OCI-LY7 (cell line): ENCODE data around the gene KPNA3. TPM values are rescaled to one million over a fixed set of nuclear protein-coding genes. Genes with fewer than 3 reads are reported as not detected.

Experiments used
- BruUV-seq: library from RNA; stranded (reverse); fragments of 400-500 nt; replicated peaks from 2 replicates; lab custom pipeline; 2021; lab: Mats Ljungman, UMichigan
- CTCF ChIA-PET: fragments of 300-600 bp; sonication (Branson Sonifier 250); formaldehyde crosslinking; loops from one replicate; lab custom pipeline; 2022; ENCODE audit warnings: antibody characterized with exemption; ENCODE audit not compliant: unreplicated experiment; lab: Charles Lee
- POLR2A ChIA-PET: fragments of 300-600 bp; sonication (Branson Sonifier 250); formaldehyde crosslinking; loops from one replicate; lab custom pipeline; 2022; ENCODE audit warnings: antibody characterized with exemption; lab: Charles Lee
- DNase-seq: peaks from one replicate; pipeline ENCODE4 v3.0.0-alpha.2; 2015; ENCODE audit warnings: low spot score
- H2AFZ ChIP-seq: fragments of 200-600 bp; sonication (generic), shearing (Covaris generic); 2 replicates; pipeline ENCODE4 v1.6.1; 2014; ENCODE audit warnings: mild to moderate bottlenecking, antibody characterized with exemption, low read length, moderate library complexity
- H3K27ac ChIP-seq: fragments of 200-600 bp; sonication (generic); 2 replicates; pipeline ENCODE4 v1.5.1; 2014; ENCODE audit warnings: mixed run types, low read depth, mild to moderate bottlenecking, moderate library complexity, low read length, inconsistent platforms; ENCODE audit not compliant: poor library complexity, severe bottlenecking
- H3K36me3 ChIP-seq: fragments of 200-600 bp; sonication (generic); 2 replicates; pipeline ENCODE4 v1.6.1; 2014; ENCODE audit warnings: mild to moderate bottlenecking, antibody characterized with exemption, low read length, moderate library complexity, mixed read lengths; ENCODE audit not compliant: insufficient read depth
- H3K4me1 ChIP-seq: fragments of 200-600 bp; sonication (generic); 2 replicates; pipeline ENCODE4 v1.5.1; 2014; ENCODE audit warnings: mild to moderate bottlenecking, low read length; ENCODE audit not compliant: insufficient read depth, poor library complexity, severe bottlenecking
- H3K4me2 ChIP-seq: fragments of 200-600 bp; sonication (generic); 2 replicates; pipeline ENCODE4 v1.6.1; 2014; ENCODE audit warnings: mild to moderate bottlenecking, low read length
- H3K4me3 ChIP-seq: fragments of 200-600 bp; sonication (generic); 2 replicates; pipeline ENCODE4 v1.5.1; 2014; ENCODE audit warnings: mild to moderate bottlenecking, low read depth, low read length; ENCODE audit not compliant: poor library complexity, severe bottlenecking
- H3K79me2 ChIP-seq: fragments of 200-600 bp; sonication (generic); 2 replicates; pipeline ENCODE4 v1.6.1; 2016; ENCODE audit warnings: low read depth, mild to moderate bottlenecking, low read length, moderate library complexity, mixed read lengths; ENCODE audit not compliant: insufficient read depth
- H3K9me2 ChIP-seq: fragments of 200-600 bp; sonication (generic); 2 replicates; pipeline ENCODE4 v1.6.1; 2016; ENCODE audit warnings: mild to moderate bottlenecking, low read length, mixed read lengths; ENCODE audit not compliant: insufficient read depth
- H3K9me3 ChIP-seq: fragments of 200-600 bp; sonication (generic); 2 replicates; pipeline ENCODE4 v1.6.1; 2014; ENCODE audit warnings: mild to moderate bottlenecking, mixed run types, low read length, mixed read lengths
- H4K20me1 ChIP-seq: fragments of 200-600 bp; sonication (generic); 2 replicates; pipeline ENCODE4 v1.6.1; 2014; ENCODE audit warnings: mild to moderate bottlenecking, antibody characterized with exemption, low read length, moderate library complexity, mixed read lengths; ENCODE audit not compliant: insufficient read depth
- CTCF ChIP-seq: fragments of 200-600 bp; sonication (generic); conservative IDR thresholded peaks from 2 replicates; pipeline ENCODE4 v1.5.1; 2014; ENCODE audit warnings: mild to moderate bottlenecking, antibody characterized with exemption, low read length, moderate library complexity, mixed read lengths
- EZH2phosphoT487 ChIP-seq: fragments of 200-600 bp; sonication (generic); IDR thresholded peaks from 2 replicates; pipeline ENCODE4 v1.6.1; 2018; ENCODE audit warnings: low read depth, borderline replicate concordance, mild to moderate bottlenecking, mixed run types, antibody characterized with exemption, low read length, moderate library complexity, mixed read lengths
- intact Hi-C: fragments of 100-400 bp; cut with micrococcal nuclease; formaldehyde crosslinking; loops from one replicate; pipeline ENCODE4 v1.10.0; 2022; ENCODE audit not compliant: unreplicated experiment
- total RNA-seq, 2 experiments: library from RNA; depleted of rRNA in 1 of 2; stranded (reverse); fragments of >200 nt in 1 of 2; shearing (Covaris generic) in 1 of 2; gene quantifications; 2 replicates each; pipeline ENCODE4 v1.2.3, GENCODE V29; 2014 to 2022

KPNA3 gene
- total RNA-seq, 2 experiments from 2014 or later: 18.2 to 41.1 TPM

- POLR2A ChIA-PET: no interaction called here
- H3K27ac ChIP-seq: no peak overlapping the region
- no peak for TF ChIP-seq EZH2phosphoT487
- no peak for TF ChIP-seq CTCF
- H3K4me1 ChIP-seq: peaks cover 29% of the 10 kb centered on the region
- intact Hi-C loops: no loop called here
- BruUV-seq: no TSS peak
- H3K9me2 ChIP-seq: no peaks in the 10 kb centered on the region
- H3K4me2 ChIP-seq: no peak overlapping the region
- no peak overlapping the region for H2AFZ ChIP-seq
- H3K9me3 ChIP-seq: no peaks in the 10 kb centered on the region
- H4K20me1 ChIP-seq: no peaks in the 10 kb centered on the region
- peaks cover 22% of the 10 kb centered on the region for H3K36me3 ChIP-seq
- no peak for DNase-seq
- H3K79me2 ChIP-seq: peaks cover 15% of the 10 kb centered on the region; the same call in 1 of the 2 replicates
- CTCF ChIA-PET: no interaction called here
- H3K4me3 ChIP-seq: no peak overlapping the region
These were observed 98.6 kb downstream of the KPNA3 start for GRCh38 chr13:49693877-49694276.

- Histone ChIP-seq H3K79me2 (peaks cover 15% of the 10 kb centered on the region; the same call in 1 of the 2 replicates), H2AFZ (no peak overlapping the region), H3K9me2 (no peaks in the 10 kb centered on the region), H3K4me2 (no peak overlapping the region), H3K27ac (no peak overlapping the region), H3K9me3 (no peaks in the 10 kb centered on the region), H3K36me3 (peaks cover 20% of the 10 kb centered on the region), H3K4me1 (peaks cover 24% of the 10 kb centered on the region), H4K20me1 (no peaks in the 10 kb centered on the region), H3K4me3 (no peak overlapping the region)
- ChIA-PET POLR2A (interaction anchor here (0.5 to 0.6 kb wide), 2 partner anchors 53 to 1873 kb away, joined by 3 to 4 read pairs; no protein-coding TSS in a partner anchor), CTCF (no interaction called here)
- intact Hi-C loops: no loop called here
- TF ChIP-seq EZH2phosphoT487: no peak
- TF ChIP-seq CTCF: no peak
- DNase-seq: no peak
- no TSS peak for BruUV-seq
These were observed 99.2 kb downstream of the KPNA3 start for GRCh38 chr13:49693191-49693733.
